Cardiac fibroblast (primary cell): ENCODE measurements around the gene FAM149A.

ENCODE experiments used
- DNase-seq, 2 donors: peaks; one replicate each; pipeline versions ENCODE4 v3.0.0 to v3.0.0-alpha.2; 2010; ENCODE audit warnings: low read depth in 2 of 2
- H3K4me3 ChIP-seq, 2 donors: replicated peaks in 1 of 2; 1 replicate in 1 of 2; 2 replicates in 1 of 2; pipeline ENCODE4 v1.5.1; 2011; ENCODE audit warnings: low read depth in 2 of 2, low read length in 2 of 2, mild to moderate bottlenecking in 2 of 2, moderate library complexity in 1 of 2
- CTCF ChIP-seq: IDR thresholded peaks from one replicate; pipeline ENCODE4 v1.5.1; 2011; ENCODE audit warnings: low read depth, mild to moderate bottlenecking, low read length, inconsistent platforms

FAM149A gene

GRCh38 chr4:186166852-186167512 lies 62.5 kb downstream of the FAM149A start:
- TF ChIP-seq CTCF: no peak
- no peak overlapping the region for H3K4me3 ChIP-seq
- no peak for DNase-seq

- DNase-seq: no peak
- no peak for TF ChIP-seq CTCF
- H3K4me3 ChIP-seq: no peak overlapping the region
These were observed 63.1 kb downstream of the FAM149A start for GRCh38 chr4:186167605-186168004.

- no peak for TF ChIP-seq CTCF
- no peak overlapping the region for H3K4me3 ChIP-seq
- no peak for DNase-seq
These were observed 64.2 kb downstream of the FAM149A start for GRCh38 chr4:186168750-186169149.

- TF ChIP-seq CTCF: no peak
- no peak for DNase-seq
- H3K4me3 ChIP-seq: no peak overlapping the region
These were observed 64.9 kb downstream of the FAM149A start for GRCh38 chr4:186169333-186169944.

GRCh38 chr4:186169945-186170802 lies 65.7 kb downstream of the FAM149A start:
- no peak for TF ChIP-seq CTCF
- DNase-seq: no peak
- no peak overlapping the region for H3K4me3 ChIP-seq

- DNase-seq: no peak
These were observed 66.5 kb downstream of the FAM149A start for GRCh38 chr4:186170966-186171365.

More at GRCh38 chr4:186170966-186171365, 66.5 kb downstream of the FAM149A start:
- H3K4me3 ChIP-seq: no peak overlapping the region
- no peak for TF ChIP-seq CTCF
